ENCODE measurements around the gene ZC3H14.

The ZC3H14 gene

DNA sequence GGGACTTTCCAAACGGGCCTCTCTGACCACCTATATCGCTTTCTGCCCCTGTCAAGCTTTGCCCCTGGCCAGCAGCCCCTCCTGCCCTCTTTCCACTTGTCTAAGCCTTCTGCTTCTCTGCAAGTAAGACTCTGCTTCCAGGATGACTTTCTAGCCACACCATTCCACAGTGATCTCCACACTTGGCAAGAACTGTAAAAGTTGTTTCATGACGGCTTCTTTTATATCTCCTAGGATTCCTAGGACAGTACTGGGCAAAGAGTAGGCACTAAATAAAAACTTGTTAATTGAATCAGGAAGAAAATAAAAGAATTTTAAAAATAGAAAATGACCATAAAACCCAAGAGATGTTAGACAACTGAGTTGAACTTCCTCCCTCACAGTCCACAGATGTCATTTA, 6.3 kb upstream of the ZC3H14 start:
- POLR2A ChIA-PET = no interaction called here
- no peak for TF ChIP-seq CTCF (IDR thresholded peaks at IDR 0.05; ENCODE audit: insufficient read depth, low read length, missing control alignments)
- no peak for DNase-seq (ENCODE audit: low read depth, low spot score)
- CTCF ChIA-PET = interaction anchor here (0.8 to 2.1 kb wide), 9 partner anchors 9 to 368 kb away, joined by 3 to 8 read pairs (median 3); no protein-coding TSS in a partner anchor
- no peak overlapping the region for H3K4me3 ChIP-seq (ENCODE audit: low read depth, low read length)

GRCh38 chr14:88559852-88560251, 3.0 kb upstream of the ZC3H14 start:
- TF ChIP-seq CTCF (IDR thresholded peaks at IDR 0.05; ENCODE audit: insufficient read depth, low read length, missing control alignments) = peak; percentile 32
- no peak for DNase-seq (ENCODE audit: low read depth, low spot score)

GRCh38 chr14:88562532-88562830, 356 bp upstream of the ZC3H14 start:
- POLR2A ChIA-PET = no interaction called here
- H3K4me3 ChIP-seq (ENCODE audit: low read depth, low read length) = peak overlapping the region; percentile 90
- DNase-seq (ENCODE audit: low read depth, low spot score) = no peak
- TF ChIP-seq CTCF (IDR thresholded peaks at IDR 0.05; ENCODE audit: insufficient read depth, low read length, missing control alignments) = no peak
- CTCF ChIA-PET = interaction anchor here (3.4 to 4.1 kb wide), 2 partner anchors 70 to 373 kb away, joined by 30 to 54 read pairs; no protein-coding TSS in a partner anchor

More at GRCh38 chr14:88559852-88560251, 3.0 kb upstream of the ZC3H14 start:
- H3K4me3 ChIP-seq (ENCODE audit: low read depth, low read length) = no peak overlapping the region
- CTCF ChIA-PET = interaction anchor here (0.7 to 4.1 kb wide), 14 partner anchors 22 to 614 kb away, joined by 3 to 54 read pairs (median 5); no protein-coding TSS in a partner anchor
- POLR2A ChIA-PET = interaction anchor here (1.0 kb wide), 1 partner anchor 30 kb away, joined by 3 read pairs; no protein-coding TSS in a partner anchor

- ChIA-PET POLR2A (no interaction called here), CTCF (interaction anchor here (1.8 to 2.6 kb wide), 2 partner anchors 72 to 374 kb away, joined by 4 to 9 read pairs; no protein-coding TSS in a partner anchor)
- H3K4me3 ChIP-seq (ENCODE audit: low read depth, low read length) = peak overlapping the region; percentile 90
- TF ChIP-seq CTCF (IDR thresholded peaks at IDR 0.05; ENCODE audit: insufficient read depth, low read length, missing control alignments) = no peak
- no peak for DNase-seq (ENCODE audit: low read depth, low spot score)
Observed at GRCh38 chr14:88563845-88564244, 1.0 kb downstream of the ZC3H14 start.

DNA sequence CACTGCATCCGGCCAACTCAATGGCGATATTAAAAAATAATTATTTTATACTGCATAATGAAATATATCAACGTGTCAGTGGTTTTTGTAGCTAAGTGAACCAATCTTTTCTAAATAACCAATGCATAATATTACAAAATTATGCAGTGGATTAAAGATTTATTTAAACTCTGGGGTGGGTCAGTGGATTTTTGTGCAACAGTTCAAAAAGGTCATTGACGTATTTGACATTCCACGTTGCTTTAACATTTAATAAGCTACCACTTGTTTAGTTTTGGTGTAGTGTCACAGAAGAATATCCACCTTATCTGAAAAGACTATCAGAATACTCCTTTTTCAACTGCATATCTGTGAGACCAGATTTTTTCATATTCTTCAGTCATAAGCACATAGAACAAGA, 2.6 kb downstream of the ZC3H14 start:
- no peak for TF ChIP-seq CTCF (IDR thresholded peaks at IDR 0.05; ENCODE audit: insufficient read depth, low read length, missing control alignments)
- CTCF ChIA-PET = interaction anchor here (0.6 to 2.6 kb wide), 3 partner anchors 8 to 376 kb away, joined by 3 to 9 read pairs (median 4); no protein-coding TSS in a partner anchor
- H3K4me3 ChIP-seq (ENCODE audit: low read depth, low read length) = no peak overlapping the region
- POLR2A ChIA-PET = no interaction called here
- no peak for DNase-seq (ENCODE audit: low read depth, low spot score)

DNA sequence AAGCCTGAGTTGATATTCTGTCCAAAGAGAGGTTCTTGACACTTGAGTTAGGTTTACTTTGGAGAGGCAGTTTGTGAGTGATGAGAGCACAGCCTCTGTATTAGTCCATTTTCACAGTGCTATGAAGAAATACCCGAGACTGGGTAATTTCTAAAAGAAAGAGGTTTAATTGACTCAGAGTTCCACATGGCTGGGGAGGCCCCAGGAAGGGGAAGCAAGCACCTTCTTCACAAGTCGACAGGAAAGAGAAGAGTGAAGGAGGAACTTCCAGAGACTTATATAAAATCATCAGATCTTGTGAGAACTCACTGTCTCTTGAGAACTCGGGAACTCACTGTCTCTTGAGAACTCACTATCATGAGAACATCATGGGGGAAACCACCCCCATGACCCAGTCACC, 5.4 kb downstream of the ZC3H14 start:
- POLR2A ChIA-PET = interaction anchor here (0.7 kb wide), 1 partner anchor 13 kb away, joined by 3 read pairs; no protein-coding TSS in a partner anchor
- CTCF ChIA-PET = interaction anchor here (1.4 kb wide), 1 partner anchor 76 kb away, joined by 4 read pairs; no protein-coding TSS in a partner anchor

More for the DNA sequence above, 5.4 kb downstream of the ZC3H14 start:
- H3K4me3 ChIP-seq (ENCODE audit: low read depth, low read length) = no peak overlapping the region
- no peak for TF ChIP-seq CTCF (IDR thresholded peaks at IDR 0.05; ENCODE audit: insufficient read depth, low read length, missing control alignments)
- DNase-seq (ENCODE audit: low read depth, low spot score) = no peak

Data from AG04449 (cell line).